Neural cell (in vitro differentiated cells): ENCODE results near the gene LRRC53.

ENCODE experiments used
- CTCF ChIP-seq: fragments of 450-650 bp; IDR thresholded peaks from 2 replicates; pipeline ENCODE4 v1.5.1; 2014; ENCODE audit warnings: antibody characterized with exemption, mild to moderate bottlenecking, moderate library complexity; ENCODE audit not compliant: poor library complexity, severe bottlenecking
- MXI1 ChIP-seq: fragments of 450-650 bp; conservative IDR thresholded peaks from 2 replicates; pipeline ENCODE4 v1.6.1; 2014; ENCODE audit warnings: antibody characterized with exemption, mild to moderate bottlenecking; ENCODE audit not compliant: poor library complexity, severe bottlenecking
- RAD21 ChIP-seq: fragments of 450-650 bp; conservative IDR thresholded peaks from 2 replicates; pipeline ENCODE4 v1.6.1; 2014; ENCODE audit warnings: antibody characterized with exemption, mild to moderate bottlenecking, moderate library complexity
- TF ChIP-seq, protein P1 (sequence below): IDR thresholded peaks from 2 replicates; pipeline ENCODE4 v1.6.1; 2012; ENCODE audit warnings: borderline replicate concordance

DNA sequence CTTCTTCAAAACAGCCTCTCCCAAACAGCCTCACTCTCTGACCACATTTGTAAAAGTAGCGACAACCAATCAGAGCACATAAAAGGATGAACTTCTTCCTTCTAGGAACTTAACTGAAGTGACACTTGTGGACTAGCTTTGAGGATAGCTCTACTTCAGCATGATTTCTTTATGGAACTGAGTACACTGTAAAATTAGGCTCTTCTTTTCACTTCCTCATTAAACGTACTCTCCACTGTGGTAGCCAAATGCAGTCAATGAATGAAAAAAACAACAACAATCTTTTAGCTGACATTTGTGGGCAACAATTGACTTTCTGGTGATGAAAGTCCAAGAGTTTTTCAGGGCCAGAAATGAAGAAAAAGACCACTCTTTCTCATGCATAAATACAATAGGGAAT lies 9.6 kb downstream of the LRRC53 start:
- TF ChIP-seq RAD21 (no peak), MXI1 (no peak), CTCF (no peak)
- TF ChIP-seq, protein P1, sequence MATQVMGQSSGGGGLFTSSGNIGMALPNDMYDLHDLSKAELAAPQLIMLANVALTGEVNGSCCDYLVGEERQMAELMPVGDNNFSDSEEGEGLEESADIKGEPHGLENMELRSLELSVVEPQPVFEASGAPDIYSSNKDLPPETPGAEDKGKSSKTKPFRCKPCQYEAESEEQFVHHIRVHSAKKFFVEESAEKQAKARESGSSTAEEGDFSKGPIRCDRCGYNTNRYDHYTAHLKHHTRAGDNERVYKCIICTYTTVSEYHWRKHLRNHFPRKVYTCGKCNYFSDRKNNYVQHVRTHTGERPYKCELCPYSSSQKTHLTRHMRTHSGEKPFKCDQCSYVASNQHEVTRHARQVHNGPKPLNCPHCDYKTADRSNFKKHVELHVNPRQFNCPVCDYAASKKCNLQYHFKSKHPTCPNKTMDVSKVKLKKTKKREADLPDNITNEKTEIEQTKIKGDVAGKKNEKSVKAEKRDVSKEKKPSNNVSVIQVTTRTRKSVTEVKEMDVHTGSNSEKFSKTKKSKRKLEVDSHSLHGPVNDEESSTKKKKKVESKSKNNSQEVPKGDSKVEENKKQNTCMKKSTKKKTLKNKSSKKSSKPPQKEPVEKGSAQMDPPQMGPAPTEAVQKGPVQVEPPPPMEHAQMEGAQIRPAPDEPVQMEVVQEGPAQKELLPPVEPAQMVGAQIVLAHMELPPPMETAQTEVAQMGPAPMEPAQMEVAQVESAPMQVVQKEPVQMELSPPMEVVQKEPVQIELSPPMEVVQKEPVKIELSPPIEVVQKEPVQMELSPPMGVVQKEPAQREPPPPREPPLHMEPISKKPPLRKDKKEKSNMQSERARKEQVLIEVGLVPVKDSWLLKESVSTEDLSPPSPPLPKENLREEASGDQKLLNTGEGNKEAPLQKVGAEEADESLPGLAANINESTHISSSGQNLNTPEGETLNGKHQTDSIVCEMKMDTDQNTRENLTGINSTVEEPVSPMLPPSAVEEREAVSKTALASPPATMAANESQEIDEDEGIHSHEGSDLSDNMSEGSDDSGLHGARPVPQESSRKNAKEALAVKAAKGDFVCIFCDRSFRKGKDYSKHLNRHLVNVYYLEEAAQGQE, result no peak
